GM18907 (cell line): ENCODE measurements around the gene STXBP4.

Experiments
- ATAC-seq: cut with Tn5 transposase; IDR thresholded peaks from one replicate; pipeline ENCODE4 v1.9.1; 2021; ENCODE audit warnings: mild to moderate bottlenecking, moderate library complexity; ENCODE audit not compliant: unreplicated experiment

STXBP4 gene

DNA sequence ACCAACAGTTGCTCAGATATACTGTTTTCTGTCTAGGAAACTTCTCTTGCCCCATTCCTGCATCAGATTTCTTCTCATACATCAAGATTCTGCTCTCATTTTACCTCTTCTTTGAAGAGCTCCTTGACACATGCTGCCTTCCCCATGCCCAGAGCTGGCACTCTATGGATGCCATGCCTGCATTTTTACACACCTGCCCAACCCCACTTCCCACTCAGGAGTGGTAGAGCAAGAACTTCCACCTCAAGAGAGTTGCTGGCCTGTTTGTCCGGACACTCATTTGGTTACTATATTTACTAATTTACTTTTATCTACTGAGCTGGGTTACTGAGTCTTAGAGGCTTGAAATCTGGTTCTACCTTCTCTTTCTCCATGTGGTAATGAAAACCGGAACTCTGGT is 197.9 kb downstream of the STXBP4 start:
- ATAC-seq, result no peak

DNA sequence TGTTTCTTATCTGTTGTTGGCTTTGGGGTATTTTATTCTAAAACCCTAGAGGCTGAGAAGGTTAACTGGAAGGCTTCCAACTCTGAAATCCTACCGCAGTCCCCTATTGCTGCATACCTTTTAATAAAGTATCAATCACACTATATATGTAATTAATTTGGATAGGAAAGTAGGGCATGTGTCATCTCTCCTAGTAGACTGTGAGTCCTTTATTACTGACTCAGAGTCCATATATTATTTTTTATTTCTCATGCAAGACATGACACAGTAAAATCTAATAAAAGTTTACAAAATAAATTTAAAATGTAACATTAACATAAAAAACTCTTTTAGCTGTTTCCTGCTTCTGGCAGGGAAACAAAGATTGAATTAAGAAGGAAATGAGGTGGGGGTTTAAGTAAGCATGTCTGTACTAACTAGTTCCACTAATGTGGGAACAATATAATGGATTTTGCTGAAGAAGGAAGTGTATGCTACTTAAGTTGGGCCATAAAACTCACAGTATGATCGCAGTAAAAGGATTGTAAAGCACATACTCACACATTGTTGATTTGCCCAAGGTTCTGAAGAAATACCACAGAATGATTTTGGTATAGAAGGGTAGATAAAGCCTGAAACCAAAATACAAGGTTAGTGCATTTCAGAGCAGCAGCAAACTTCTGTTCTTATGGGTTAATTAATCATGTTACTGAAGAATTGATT is 198.6 kb downstream of the STXBP4 start:
- no peak for ATAC-seq

DNA sequence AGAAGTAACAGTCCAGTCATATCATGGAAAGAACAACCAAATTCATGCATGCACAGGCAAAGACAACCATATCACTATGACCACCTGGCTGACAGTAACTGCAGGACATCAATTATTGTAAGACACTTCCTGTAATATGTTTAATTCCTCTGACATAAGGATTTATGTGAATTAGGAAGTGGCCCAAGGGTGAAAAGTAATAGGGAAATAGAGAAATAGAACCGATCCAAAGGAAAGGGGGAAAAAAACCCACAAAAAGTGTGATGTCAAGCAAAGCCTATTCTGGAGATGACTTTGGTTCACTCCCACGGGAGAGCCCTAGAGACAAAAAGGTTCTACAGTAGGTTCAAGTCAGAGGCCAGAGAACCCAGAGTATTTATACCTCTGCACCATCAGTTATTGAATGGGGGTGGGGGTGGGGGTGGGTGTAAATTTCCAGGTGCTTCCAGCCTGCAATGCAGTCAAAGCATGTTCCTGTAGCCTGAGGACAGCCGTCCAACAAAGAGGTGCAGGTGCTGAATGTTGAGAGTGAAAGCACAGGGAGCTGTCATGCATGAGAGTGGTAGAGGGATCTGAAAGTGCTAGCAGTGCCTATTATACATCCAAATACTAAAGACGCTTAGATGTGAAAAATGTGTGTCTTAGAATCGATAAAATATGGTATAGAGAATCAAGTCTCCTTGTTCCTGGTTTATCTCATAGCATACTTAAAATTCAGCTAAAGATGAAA is 200.6 kb downstream of the STXBP4 start:
- ATAC-seq, result peak; percentile 92

- ATAC-seq, result no peak
Measured at GRCh38 chr17:55171634-55172328, 203.2 kb downstream of the STXBP4 start.

DNA sequence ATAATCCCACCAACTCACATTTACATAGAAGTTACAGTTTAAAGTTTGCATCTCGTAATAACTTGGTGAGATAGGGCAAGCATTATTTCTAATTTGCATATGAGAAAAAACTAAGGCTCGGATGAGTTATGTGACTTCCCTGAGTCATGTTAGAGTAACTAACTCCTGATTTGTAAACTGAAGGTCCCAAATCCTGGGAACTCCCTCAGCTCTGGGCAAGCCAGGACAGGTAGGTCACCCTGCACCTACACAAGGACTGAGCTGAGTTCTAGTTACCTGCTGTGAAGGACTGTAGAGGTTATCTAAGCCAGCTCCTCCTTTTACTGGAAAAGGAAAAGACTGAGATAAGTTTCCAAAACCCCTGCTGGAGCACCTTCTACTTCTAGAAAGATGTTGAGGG is 204.0 kb downstream of the STXBP4 start:
- no peak for ATAC-seq

GRCh38 chr17:55174133-55174532 is 205.6 kb downstream of the STXBP4 start:
- ATAC-seq, result no peak

DNA sequence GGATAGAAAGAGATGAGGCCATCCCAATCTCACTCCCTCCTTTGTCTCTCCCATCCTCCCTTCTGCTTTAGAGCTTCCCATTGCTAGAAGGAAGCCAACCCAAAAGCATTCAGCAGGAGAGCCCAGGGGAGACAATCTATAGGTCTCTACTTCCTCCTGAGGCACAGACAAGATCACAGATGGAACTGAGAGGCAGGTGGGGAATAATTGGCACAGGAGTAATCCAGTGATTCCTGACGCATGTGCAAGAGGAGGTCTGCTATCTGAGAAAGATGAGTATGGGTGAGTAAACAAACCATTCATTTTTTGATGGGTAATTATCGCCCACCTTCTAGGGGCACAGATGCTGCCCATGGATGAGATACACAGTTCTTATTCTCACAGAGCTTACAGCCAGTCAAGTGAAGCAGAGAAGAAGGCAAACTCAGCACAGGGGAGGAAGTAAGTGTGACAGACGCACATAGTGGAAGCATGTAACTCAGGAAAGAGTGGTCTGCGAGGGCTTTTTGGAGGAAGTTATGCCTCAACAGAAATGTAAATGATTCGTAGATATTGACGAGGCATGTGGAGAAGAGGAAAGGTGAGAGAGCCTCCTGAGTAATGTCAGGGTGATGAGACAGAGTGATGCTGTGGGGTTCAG is 207.3 kb downstream of the STXBP4 start:
- peak; percentile 61 for ATAC-seq

- ATAC-seq, result no peak
Measured at GRCh38 chr17:55177159-55177854, 208.7 kb downstream of the STXBP4 start.

GRCh38 chr17:55177855-55178217 is 209.3 kb downstream of the STXBP4 start:
- no peak for ATAC-seq

- no peak for ATAC-seq
Measured at GRCh38 chr17:55186937-55187770, 218.6 kb downstream of the STXBP4 start.

- ATAC-seq, result no peak
Measured at GRCh38 chr17:55190748-55191147, 222.2 kb downstream of the STXBP4 start.

- no peak for ATAC-seq
Measured at GRCh38 chr17:55198690-55199370, 230.3 kb downstream of the STXBP4 start.

- ATAC-seq, result no peak
Measured at GRCh38 chr17:55200904-55201303, 232.3 kb downstream of the STXBP4 start.

- no peak for ATAC-seq
Measured at GRCh38 chr17:55201308-55201932, 232.9 kb downstream of the STXBP4 start.

DNA sequence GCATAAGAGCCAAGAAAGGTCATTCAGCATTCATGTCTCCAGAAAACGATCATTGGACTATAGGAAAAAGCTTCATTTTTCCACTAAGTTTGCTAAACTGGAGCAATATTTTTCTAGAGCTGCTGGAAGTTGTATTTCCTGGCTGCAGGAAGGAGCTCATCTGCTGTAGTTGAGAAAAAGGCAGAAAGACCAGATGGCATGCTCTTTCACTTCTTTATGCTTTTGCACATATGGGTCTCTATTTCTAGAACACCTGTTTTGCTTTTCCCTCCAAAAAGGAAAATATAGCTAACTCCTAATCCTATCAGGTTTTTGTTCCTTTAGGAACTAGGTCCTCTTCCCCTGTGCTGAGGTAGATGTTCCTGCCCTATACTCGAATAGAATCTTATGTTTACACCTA is 234.3 kb downstream of the STXBP4 start:
- ATAC-seq, result no peak

DNA sequence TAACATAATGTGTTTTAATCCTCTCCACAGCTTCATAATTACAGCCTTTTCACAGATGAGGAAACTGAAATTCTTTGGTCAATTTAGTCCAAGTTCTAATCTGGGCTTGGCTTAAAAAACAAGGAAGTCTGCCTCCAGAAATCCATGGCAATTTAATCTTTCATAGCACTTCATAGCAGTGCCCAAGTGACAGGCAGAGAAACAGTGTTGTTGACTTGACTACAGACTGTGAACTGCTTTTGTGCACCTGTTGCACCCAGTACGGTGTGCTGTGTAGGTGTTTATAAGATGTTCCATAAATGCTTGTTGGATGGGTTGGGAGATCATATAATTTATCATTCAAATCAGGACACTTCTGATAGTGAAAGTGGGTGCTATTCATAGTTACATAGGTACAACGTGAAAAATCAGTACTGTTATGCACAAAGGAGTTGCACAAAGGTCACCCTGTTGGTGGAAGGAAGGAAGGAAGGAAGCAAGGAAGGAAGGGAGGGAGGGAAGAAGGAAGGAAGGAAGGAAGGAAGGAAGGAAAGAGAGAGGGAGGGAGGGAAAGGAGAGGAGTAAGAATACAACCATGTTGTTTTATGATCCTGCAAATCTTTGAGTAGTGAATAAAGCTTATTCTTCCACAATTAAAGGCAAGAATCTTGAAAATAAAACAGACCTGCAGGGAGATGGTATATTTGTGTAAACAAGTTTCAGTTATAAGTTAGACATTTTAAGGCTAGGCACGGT is 239.7 kb downstream of the STXBP4 start:
- ATAC-seq, result no peak

DNA sequence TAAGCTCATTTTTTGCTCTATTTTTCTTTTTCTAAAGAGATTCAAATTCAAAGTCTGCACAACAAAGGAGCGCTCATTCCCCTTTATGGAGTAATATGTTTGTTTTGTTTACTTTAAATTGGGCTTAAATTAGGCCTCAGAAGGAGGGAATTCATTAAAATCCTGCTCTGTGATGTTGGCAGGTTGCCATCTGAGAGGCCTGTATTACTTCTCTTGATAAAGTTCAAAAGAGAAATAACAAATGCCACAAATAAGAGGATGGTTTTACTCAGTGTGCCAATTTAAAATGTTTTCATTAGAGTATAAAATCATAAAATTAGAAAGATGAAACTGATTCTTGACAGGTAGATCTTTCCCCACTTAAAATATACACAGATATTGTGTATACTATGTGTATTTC is 241.7 kb downstream of the STXBP4 start:
- ATAC-seq, result no peak

DNA sequence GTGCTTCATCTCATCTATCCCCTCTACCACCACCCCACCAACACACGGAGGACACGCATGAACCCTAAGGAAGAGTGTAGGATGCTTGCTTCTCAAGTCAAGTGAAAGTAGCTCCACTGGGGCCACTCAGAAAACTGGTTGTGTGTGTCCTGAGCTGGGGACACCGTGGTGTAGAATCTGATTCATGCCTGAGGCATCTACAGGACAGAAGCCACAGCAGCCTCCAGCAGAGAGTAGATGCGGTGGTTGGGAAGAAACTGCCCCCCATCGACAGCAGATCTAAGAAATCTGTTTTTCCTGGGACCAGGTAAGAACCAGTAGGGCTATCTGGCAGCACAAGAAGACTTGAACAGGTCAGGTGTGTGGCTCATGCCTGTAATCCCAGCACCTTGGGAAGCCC is 244.3 kb downstream of the STXBP4 start:
- no peak for ATAC-seq
